ENCODE data around the gene FXYD5. TPM values are rescaled to one million over a fixed set of nuclear protein-coding genes. Genes with fewer than 3 reads are reported as not detected.

Gene FXYD5
- total and polyA plus RNA-seq, 2 donors (not counting 3 experiments of a cell fraction or from before 2014, with no cell fraction given): 223 to 290 TPM

GRCh38 chr19:35120898-35121297, 33.6 kb upstream of the FXYD5 start:
- Histone ChIP-seq H3K27ac (ENCODE audit: insufficient read depth, low read depth, low read length) (no peak overlapping the region), H3K36me3 (ENCODE audit: control insufficient read depth in 2 of 2, extremely low read depth in 1 of 2, insufficient read depth in 2 of 2, low read length in 2 of 2) (no peaks in the 10 kb centered on the region), H4K20me1 (replicated peaks; ENCODE audit: control insufficient read depth, extremely low read depth, insufficient read depth, low read length) (no peaks in the 10 kb centered on the region), H3K9me3 (replicated peaks; ENCODE audit: control insufficient read depth, insufficient read depth, low read length) (no peaks in the 10 kb centered on the region), H3K4me2 (ENCODE audit: insufficient read depth, low read length) (no peak overlapping the region), H3K9ac (replicated peaks; ENCODE audit: extremely low read depth, insufficient read depth, low read length) (no peak overlapping the region), H3K9me1 (replicated peaks; ENCODE audit: control insufficient read depth, extremely low read depth, insufficient read depth, low read length) (no peaks in the 10 kb centered on the region), H3K79me2 (ENCODE audit: control insufficient read depth, insufficient read depth, low read length) (no peaks in the 10 kb centered on the region), H3K27me3 (ENCODE audit: control insufficient read depth in 2 of 2, insufficient read depth in 2 of 2, low read length in 2 of 2) (no peaks in the 10 kb centered on the region), H3K4me3 (replicated peaks in 1 of 3; ENCODE audit: insufficient read depth in 1 of 3, low read depth in 1 of 3, low read length in 3 of 3) (no peak overlapping the region), H2AFZ (ENCODE audit: low read depth, low read length) (no peak overlapping the region), H3K4me1 (ENCODE audit: control insufficient read depth, extremely low read depth, insufficient read depth, low read length) (peaks cover 3% of the 10 kb centered on the region)
- no peak for DNase-seq (ENCODE audit: low read depth, low spot score)
- dilution Hi-C loops (cut with MboI; ENCODE audit: extremely low pct_ligation_motif_present, low sequenced_read_pairs): no loop called here
- POLR2A ChIA-PET: no interaction called here
- TF ChIP-seq JUN (IDR thresholded peaks at IDR 0.05; ENCODE audit: borderline replicate concordance, insufficient read depth, insufficient read length, low read depth) (no peak), MYC (IDR thresholded peaks at IDR 0.05; ENCODE audit: low read depth, low read length) (no peak), MAX (IDR thresholded peaks at IDR 0.05; ENCODE audit: insufficient read depth, insufficient read length) (no peak), POLR2A (IDR thresholded peaks at IDR 0.05; ENCODE audit: low read depth, low read length) (no peak), EZH2 (IDR thresholded peaks at IDR 0.05; ENCODE audit: borderline replicate concordance, low read depth, low read length, severe bottlenecking) (no peak), FOS (IDR thresholded peaks at IDR 0.05; ENCODE audit: borderline replicate concordance, insufficient read depth, low read length) (no peak), POLR2AphosphoS5 (IDR thresholded peaks at IDR 0.05; ENCODE audit: insufficient read depth, low read depth, low read length) (no peak), GATA2 (IDR thresholded peaks at IDR 0.05; ENCODE audit: insufficient read depth, insufficient read length, low read depth, low read length) (no peak)
- TF ChIP-seq, protein P1, sequence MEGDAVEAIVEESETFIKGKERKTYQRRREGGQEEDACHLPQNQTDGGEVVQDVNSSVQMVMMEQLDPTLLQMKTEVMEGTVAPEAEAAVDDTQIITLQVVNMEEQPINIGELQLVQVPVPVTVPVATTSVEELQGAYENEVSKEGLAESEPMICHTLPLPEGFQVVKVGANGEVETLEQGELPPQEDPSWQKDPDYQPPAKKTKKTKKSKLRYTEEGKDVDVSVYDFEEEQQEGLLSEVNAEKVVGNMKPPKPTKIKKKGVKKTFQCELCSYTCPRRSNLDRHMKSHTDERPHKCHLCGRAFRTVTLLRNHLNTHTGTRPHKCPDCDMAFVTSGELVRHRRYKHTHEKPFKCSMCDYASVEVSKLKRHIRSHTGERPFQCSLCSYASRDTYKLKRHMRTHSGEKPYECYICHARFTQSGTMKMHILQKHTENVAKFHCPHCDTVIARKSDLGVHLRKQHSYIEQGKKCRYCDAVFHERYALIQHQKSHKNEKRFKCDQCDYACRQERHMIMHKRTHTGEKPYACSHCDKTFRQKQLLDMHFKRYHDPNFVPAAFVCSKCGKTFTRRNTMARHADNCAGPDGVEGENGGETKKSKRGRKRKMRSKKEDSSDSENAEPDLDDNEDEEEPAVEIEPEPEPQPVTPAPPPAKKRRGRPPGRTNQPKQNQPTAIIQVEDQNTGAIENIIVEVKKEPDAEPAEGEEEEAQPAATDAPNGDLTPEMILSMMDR (IDR thresholded peaks at IDR 0.05; ENCODE audit: extremely low read depth in 1 of 2, insufficient read depth in 1 of 2, low read depth in 1 of 2, low read length in 2 of 2): no peak
- CTCF ChIA-PET: interaction anchor here (2.3 kb wide), 1 partner anchor 14 kb away, joined by 12 read pairs; the partner anchor contains the start of gene LGI4
- FAIRE-seq: no peak
- no TSS peak for BruUV-seq (replicated peaks)
- intact Hi-C loops (cut with micrococcal nuclease): no loop called here

Data from endothelial cell of umbilical vein (primary cell).